K562 treated with DMSO at 1 percent for 4 hours (cell line): ENCODE data around the gene FAM118A. TPM values are rescaled to one million over a fixed set of nuclear protein-coding genes. Genes with fewer than 3 reads are reported as not detected.

Source experiments
- total RNA-seq: library from RNA; unstranded; fragments of 300-600 nt; gene quantifications from 2 replicates; pipeline ENCODE4 v1.2.3, GENCODE V29; 2022; ENCODE audit not compliant: insufficient read depth

FAM118A gene
- 45.9 and 70.6 TPM in 2 replicates for total RNA-seq

DNA sequence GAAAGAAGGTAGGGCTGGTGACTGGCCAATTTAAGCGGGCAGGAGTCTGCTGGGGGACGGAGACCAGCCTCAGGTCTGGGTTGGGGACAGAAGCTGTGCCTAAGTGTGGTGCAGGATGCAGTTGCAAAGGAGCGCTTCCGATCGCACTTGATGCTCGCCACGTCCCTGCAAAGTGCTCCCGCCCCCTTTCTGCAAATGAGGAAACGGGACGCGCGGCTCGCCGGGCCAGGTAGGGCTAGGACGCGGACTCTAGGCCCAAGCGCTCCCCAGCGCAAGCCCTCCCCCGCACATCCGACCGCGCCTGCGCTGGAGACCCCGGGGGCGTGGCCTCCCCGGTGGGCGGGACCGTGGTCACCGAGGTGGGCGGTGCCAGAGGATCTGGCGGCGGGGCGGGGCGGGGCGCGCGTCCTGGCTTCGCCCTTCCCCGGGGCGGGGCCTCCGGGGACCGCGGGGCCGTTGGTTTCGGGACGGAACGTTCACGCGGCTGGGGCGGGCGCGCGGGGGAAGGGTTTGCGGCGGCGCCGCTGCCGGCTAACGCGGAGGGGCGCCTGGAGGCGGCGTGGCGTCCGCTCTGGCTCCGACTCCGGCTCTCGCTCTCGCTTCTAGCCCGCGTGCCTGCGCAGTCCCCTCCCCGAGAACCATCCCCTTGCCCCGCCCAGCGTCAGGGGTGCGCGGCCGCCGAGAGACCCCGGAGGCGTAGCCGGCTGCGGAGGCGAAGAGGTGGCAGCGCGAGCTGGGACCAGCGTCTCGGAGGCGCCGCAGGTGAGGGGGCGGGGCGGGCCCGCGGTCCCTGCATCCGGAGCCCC, at the start of gene FAM118A:
Gene FAM118A (plus strand): TSS at position 513 of the 806 bp plus-strand sequence. CDS start 12,446 bp downstream, outside the sequence.

DNA sequence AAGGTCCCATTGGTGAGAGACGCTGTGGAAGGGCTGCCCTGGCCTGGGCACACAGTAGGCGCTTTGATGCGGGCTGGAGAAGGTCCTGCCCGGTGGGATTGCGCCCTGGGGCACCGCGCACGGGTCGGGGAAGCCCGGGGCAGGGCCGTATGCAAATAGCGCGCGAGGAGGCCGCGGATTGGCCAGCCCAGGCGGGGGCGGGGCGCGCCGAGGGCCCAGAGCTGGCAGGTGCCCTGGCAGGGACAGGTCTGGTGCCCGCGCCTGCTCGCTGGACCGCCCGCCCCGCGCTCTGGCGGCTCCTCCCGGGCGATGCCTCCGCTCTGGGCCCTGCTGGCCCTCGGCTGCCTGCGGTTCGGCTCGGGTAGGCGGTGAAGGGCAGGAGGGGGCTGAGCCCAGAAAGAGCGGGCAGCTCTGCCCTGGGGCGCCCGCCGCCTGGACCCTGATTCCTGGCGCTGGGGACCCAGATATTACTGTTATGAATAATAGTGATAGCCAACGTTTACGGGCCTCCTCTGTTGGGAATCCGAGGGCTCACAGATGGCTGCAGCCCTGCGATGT, 24.9 kb upstream of the FAM118A start, which contains the start of gene UPK3A:
Gene UPK3A (plus strand): TSS at position 245 of the 558 bp plus-strand sequence. CDS start 65 bp downstream, at position 310.

Other genes starting within 250 kb of the FAM118A start
- gene NUP50, start 146.0 kb upstream of the FAM118A start, total RNA-seq, result 34.2 and 59.9 TPM in 2 replicates
- gene KIAA0930, start 69.0 kb upstream of the FAM118A start, total RNA-seq, result 3.7 and 6.5 TPM in 2 replicates
- gene UPK3A, start 25.0 kb upstream of the FAM118A start, total RNA-seq, result not detected in 2 replicates
- not detected in 2 replicates for gene SMC1B, start 103.7 kb downstream of the FAM118A start, total RNA-seq
- not detected in 2 replicates for gene RIBC2, start 103.8 kb downstream of the FAM118A start, total RNA-seq
- not detected in 2 replicates for gene FBLN1, start 192.9 kb downstream of the FAM118A start, total RNA-seq